ENCODE data around the gene FANCB. TPM values are rescaled to one million over a fixed set of nuclear protein-coding genes. Genes with fewer than 3 reads are reported as not detected.

FANCB gene
- 13.0 TPM in 2 replicates for total RNA-seq

GRCh38 chrX:14872851-14873675 lies at the start of gene FANCB, which contains the start of gene MOSPD2:
TSS of gene FANCB (minus strand) at chrX:14873069. CDS start at chrX:14865510, 7,559 bp downstream.
TSS of gene MOSPD2 (plus strand) at chrX:14873421. CDS start at chrX:14873529, 108 bp downstream.
- intact Hi-C loops (cut with micrococcal nuclease), result loop anchor here (1.0 to 10.0 kb wide), 8 partner anchors 26 to 1999 kb away; partner anchors contain the start of genes OFD1, PIGA, RBBP7 and TRAPPC2

- intact Hi-C loops (cut with micrococcal nuclease), result no loop called here
Observed at GRCh38 chrX:14922437-14922836, 49.6 kb upstream of the FANCB start.

- intact Hi-C loops (cut with micrococcal nuclease), result no loop called here
Observed at GRCh38 chrX:14920196-14920595, 47.3 kb upstream of the FANCB start.

- intact Hi-C loops (cut with micrococcal nuclease), result no loop called here
Observed at GRCh38 chrX:14919407-14919806, 46.5 kb upstream of the FANCB start.

GRCh38 chrX:14916017-14916674 lies 43.3 kb upstream of the FANCB start:
- intact Hi-C loops (cut with micrococcal nuclease), result no loop called here

GRCh38 chrX:14915596-14915995 lies 42.7 kb upstream of the FANCB start:
- intact Hi-C loops (cut with micrococcal nuclease), result no loop called here

- intact Hi-C loops (cut with micrococcal nuclease), result no loop called here
Observed at GRCh38 chrX:14913241-14913640, 40.4 kb upstream of the FANCB start.

DNA sequence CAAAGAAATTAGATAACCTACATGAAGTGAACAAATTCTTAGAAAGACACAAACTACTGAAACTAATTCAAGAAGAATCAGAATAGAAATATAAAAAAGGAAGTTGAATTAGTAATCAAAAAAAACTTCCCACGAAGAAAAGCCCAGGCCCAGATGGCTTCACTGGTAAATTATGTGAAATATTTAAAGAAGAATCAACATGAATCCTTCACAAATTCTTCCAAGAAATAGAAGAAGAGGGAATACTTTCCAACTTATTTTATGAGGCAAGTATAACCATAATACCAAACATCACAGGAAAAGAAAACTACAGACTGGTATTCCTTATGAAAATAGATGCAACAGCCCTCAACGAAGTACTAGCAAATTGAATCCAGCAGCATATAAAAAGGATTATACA lies 31.0 kb upstream of the FANCB start:
- intact Hi-C loops (cut with micrococcal nuclease), result no loop called here

DNA sequence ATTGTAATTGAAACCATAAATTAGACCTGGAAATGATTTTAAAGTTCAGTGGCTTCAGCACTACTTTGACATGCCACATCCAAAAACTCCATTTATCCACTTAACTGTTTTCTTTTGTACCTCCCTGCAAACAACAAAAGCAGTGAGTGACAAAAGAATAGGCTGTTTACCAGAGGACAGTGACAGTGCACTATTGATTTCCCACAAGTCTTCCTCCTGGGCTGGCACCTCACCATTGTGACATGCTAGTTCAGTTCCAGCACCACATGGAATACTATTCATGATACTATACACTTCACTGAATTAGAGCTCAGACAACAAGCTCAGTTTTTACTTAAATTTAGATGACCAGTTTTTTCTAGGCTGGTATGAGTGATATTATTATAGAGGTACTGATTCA lies 29.7 kb upstream of the FANCB start:
- intact Hi-C loops (cut with micrococcal nuclease), result no loop called here

GRCh38 chrX:14899607-14900006 lies 26.7 kb upstream of the FANCB start:
- intact Hi-C loops (cut with micrococcal nuclease), result loop anchor here (1.0 kb wide), 1 partner anchor 26 kb away; the partner anchor contains the start of genes FANCB and MOSPD2

- intact Hi-C loops (cut with micrococcal nuclease), result no loop called here
Observed at GRCh38 chrX:14897042-14897441, 24.2 kb upstream of the FANCB start.

DNA sequence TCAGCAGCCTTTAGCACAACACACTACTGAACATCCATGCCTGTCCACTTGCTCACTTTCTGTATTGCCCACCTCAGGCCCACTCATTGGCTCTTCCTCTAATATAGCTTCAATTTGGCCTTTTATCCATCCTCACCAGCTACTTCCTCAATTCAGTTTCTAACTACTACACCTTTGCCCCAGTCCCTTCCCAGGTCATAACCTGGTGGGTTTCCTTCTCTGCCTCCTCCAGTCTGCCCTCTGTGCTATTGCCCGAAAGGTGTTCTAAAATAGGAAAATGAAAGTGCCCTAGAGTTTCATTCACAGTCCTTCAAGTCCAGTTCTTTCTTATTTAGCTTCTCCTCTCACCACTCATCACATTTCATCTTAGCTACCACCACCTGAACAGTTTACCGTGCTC lies 23.4 kb upstream of the FANCB start:
- intact Hi-C loops (cut with micrococcal nuclease), result no loop called here

DNA sequence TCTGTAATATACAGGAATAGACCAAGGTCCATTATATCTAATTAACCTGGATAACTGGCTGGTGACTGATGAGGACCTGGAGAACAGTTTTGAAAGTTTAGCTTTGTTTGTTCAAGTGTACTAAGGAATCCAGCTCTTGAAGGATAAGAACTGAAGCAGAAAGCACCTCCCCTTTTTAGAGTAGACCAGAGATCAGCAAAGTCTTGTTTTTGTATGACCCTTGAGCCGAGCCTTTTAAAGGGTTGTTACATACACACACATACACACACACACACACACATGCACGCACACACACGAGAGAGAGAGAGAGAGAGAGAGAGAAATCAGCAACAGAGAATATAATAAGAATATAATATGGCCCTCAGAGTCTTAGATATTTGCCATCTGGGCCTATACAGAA lies 13.4 kb upstream of the FANCB start:
- intact Hi-C loops (cut with micrococcal nuclease), result no loop called here

- intact Hi-C loops (cut with micrococcal nuclease), result no loop called here
Observed at GRCh38 chrX:14884714-14885113, 11.8 kb upstream of the FANCB start.

GRCh38 chrX:14883826-14884225 lies 11.0 kb upstream of the FANCB start:
- intact Hi-C loops (cut with micrococcal nuclease), result no loop called here

GRCh38 chrX:14875624-14876023 lies 2.8 kb upstream of the FANCB start:
- intact Hi-C loops (cut with micrococcal nuclease), result loop anchor here (10.0 kb wide), 1 partner anchor 1141 kb away; the partner anchor contains the start of genes OFD1 and TRAPPC2

DNA sequence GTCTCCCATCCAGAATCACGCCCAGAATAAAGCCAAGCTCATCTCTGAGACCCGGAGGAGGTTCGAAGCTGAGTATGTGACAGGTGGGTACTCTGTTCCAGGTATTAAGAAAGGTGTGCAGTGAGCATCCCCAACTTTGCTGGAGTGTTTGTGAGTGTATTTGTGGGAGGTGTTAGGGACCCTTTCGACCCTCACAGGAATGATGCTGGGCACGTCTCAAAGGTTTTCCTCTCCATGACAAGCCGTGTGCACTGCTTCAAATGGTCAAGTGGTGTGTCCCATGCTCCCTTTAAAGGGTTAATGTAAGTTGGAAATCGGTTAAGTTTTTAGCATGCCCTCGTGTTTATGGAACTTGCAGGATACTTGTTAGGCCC lies 794 bp upstream of the FANCB start:
- intact Hi-C loops (cut with micrococcal nuclease), result loop anchor here (1.0 to 10.0 kb wide), 8 partner anchors 26 to 1999 kb away; partner anchors contain the start of genes OFD1, PIGA, RBBP7 and TRAPPC2

GRCh38 chrX:14872355-14872754 lies 514 bp downstream of the FANCB start:
- intact Hi-C loops (cut with micrococcal nuclease), result loop anchor here (2.0 to 10.0 kb wide), 6 partner anchors 286 to 2000 kb away; partner anchors contain the start of genes OFD1, RBBP7 and TRAPPC2

DNA sequence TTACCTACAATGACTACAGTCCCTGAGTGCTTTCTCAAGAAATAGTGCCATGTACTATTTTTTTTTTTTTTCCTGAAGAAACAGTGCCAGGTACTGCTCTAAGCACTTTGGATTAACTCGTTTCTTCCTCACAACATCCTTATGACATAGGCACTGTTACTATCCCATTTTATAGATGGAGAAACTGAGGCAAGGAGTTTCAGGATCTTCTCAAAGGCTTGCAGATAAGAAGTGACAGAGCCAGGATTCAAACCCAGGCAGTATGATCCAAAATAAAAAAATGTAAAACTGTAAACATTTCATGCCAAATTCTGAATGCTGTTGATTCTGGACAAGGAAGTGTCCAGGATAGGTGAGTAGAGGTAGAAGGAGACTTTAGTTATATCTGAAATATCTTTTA lies 1.1 kb downstream of the FANCB start:
- intact Hi-C loops (cut with micrococcal nuclease), result loop anchor here (2.0 to 10.0 kb wide), 6 partner anchors 287 to 2001 kb away; partner anchors contain the start of genes OFD1, RBBP7 and TRAPPC2

DNA sequence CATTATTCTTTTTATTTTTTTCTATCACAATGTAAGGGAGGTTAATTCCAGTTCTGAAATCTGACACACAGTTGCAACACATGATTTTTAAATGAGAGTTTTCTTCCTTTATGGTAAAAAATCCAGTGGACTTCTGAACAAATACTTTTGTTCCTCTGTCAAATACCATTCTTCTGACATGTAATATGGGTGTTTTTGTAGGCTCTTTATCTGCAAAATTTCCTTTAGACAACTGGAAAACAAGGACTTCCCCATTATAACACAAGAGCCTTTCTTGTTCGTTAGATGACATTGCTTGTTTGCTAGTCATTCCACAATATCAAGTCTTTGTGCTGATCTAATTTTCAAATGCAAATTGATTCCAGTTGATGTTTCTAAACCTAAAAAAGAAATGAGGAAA lies 7.7 kb downstream of the FANCB start:
- intact Hi-C loops (cut with micrococcal nuclease), result no loop called here

- intact Hi-C loops (cut with micrococcal nuclease), result no loop called here
Observed at GRCh38 chrX:14864631-14865030, 8.2 kb downstream of the FANCB start.

GRCh38 chrX:14851526-14851925 lies 21.3 kb downstream of the FANCB start:
- intact Hi-C loops (cut with micrococcal nuclease), result no loop called here
